GM12878 (cell line): ENCODE results near the gene GPATCH3. TPM values are rescaled to one million over a fixed set of nuclear protein-coding genes. Genes with fewer than 3 reads are reported as not detected.

Source experiments
- CEBPB ChIP-seq, 2 experiments: fragments of 150-350 bp in 1 of 2; IDR thresholded peaks; 2 replicates each; pipeline ENCODE4 v1.6.1; 2012 to 2014; ENCODE audit warnings: low read depth in 2 of 2, low read length in 2 of 2, borderline replicate concordance in 1 of 2, inconsistent platforms in 1 of 2
- EZH2 ChIP-seq: IDR thresholded peaks from 2 replicates; pipeline ENCODE4 v1.6.1; 2012; ENCODE audit warnings: low read depth, mild to moderate bottlenecking, control low read depth, inconsistent platforms, low read length, borderline replicate concordance; ENCODE audit not compliant: control insufficient read depth
- FOXM1 ChIP-seq: IDR thresholded peaks from 2 replicates; pipeline ENCODE4 v1.6.1; 2012; ENCODE audit warnings: low read depth, mild to moderate bottlenecking, inconsistent platforms, low read length, moderate library complexity
- HCFC1 ChIP-seq: fragments of 150-350 bp; IDR thresholded peaks from 2 replicates; pipeline ENCODE4 v1.6.1; 2014; ENCODE audit warnings: low read length
- HDAC2 ChIP-seq: fragments of 200-600 bp; sonication (generic); IDR thresholded peaks from 2 replicates; pipeline ENCODE4 v1.6.1; 2017
- KLF5 ChIP-seq: fragments of 450-650 bp; IDR thresholded peaks from 2 replicates; pipeline ENCODE4 v1.6.1; 2014; ENCODE audit warnings: mild to moderate bottlenecking; ENCODE audit not compliant: partially characterized antibody
- MYB ChIP-seq: fragments of 150-350 bp; IDR thresholded peaks from 2 replicates; pipeline ENCODE4 v1.6.1; 2014; ENCODE audit warnings: mild to moderate bottlenecking, low read depth, low read length, borderline replicate concordance
- NFYA ChIP-seq: IDR thresholded peaks from 2 replicates; pipeline ENCODE4 v1.6.1; 2011; ENCODE audit warnings: low read depth, mild to moderate bottlenecking, low read length, improper control_type of control experiment, borderline replicate concordance
- PAX5 ChIP-seq: IDR thresholded peaks from 2 replicates; pipeline ENCODE4 v1.6.1; 2011; ENCODE audit warnings: low read depth, low read length, borderline replicate concordance
- RFX5 ChIP-seq: IDR thresholded peaks from 2 replicates; pipeline ENCODE4 v1.6.1; 2011; ENCODE audit warnings: low read depth, low read length, improper control_type of control experiment
- SIX5 ChIP-seq: IDR thresholded peaks from 2 replicates; pipeline ENCODE4 v1.6.1; 2011; ENCODE audit warnings: mild to moderate bottlenecking, low read depth, low read length, moderate library complexity; ENCODE audit not compliant: severe bottlenecking
- SUPT20H ChIP-seq: IDR thresholded peaks from 2 replicates; pipeline ENCODE4 v1.6.1; 2011; ENCODE audit warnings: low read depth, mild to moderate bottlenecking, low read length, moderate library complexity, borderline replicate concordance; ENCODE audit not compliant: control insufficient read depth
- TARDBP ChIP-seq: IDR thresholded peaks from 2 replicates; pipeline ENCODE4 v1.6.1; 2016; ENCODE audit warnings: borderline replicate concordance
- TCF7 ChIP-seq: IDR thresholded peaks from 2 replicates; pipeline ENCODE4 v1.6.1; 2014; ENCODE audit warnings: antibody characterized with exemption, borderline replicate concordance
- ZNF207 ChIP-seq: fragments of 450-650 bp; IDR thresholded peaks from 2 replicates; pipeline ENCODE4 v1.6.1; 2014; ENCODE audit warnings: antibody characterized with exemption, mild to moderate bottlenecking, borderline replicate concordance
- polyA plus RNA-seq, 11 experiments: library from polyadenylated mRNA; depleted of rRNA in 4 of 11; unstranded in 6 of 11; stranded (reverse) in 5 of 11; fragments of >200 nt; fragmentation: Nextera tagmentation in 4 of 11; fragmentation: Illumina TruSeq in 1 of 11; extraction: Ambion mirVana in 4 of 11; extraction: Trizol in 1 of 11; gene quantifications; 1 replicate in 1 of 11; 2 replicates in 10 of 11; pipeline versions ENCODE4 v1.2.1 to v1.2.3, GENCODE V29; 2011 to 2016; ENCODE audit warnings: inconsistent platforms in 2 of 11, missing spikeins in 2 of 11, low read depth in 1 of 11
- total RNA-seq, 4 experiments: library from RNA; depleted of rRNA in 3 of 4; stranded (reverse); fragments of >200 nt in 3 of 4; fragmentation: Illumina TruSeq in 1 of 4; extraction: Trizol in 1 of 4; gene quantifications; 2 replicates each; pipeline versions ENCODE4 v1.2.1 to v1.2.3, GENCODE V29; 2013 to 2021
- TF ChIP-seq, protein P1 (sequence below): fragments of 450-650 bp; IDR thresholded peaks from 2 replicates; pipeline ENCODE4 v1.6.1; 2018; ENCODE audit warnings: borderline replicate concordance, mild to moderate bottlenecking; ENCODE audit not compliant: partially characterized antibody
- TF ChIP-seq, protein P2 (sequence below): IDR thresholded peaks from 2 replicates; pipeline ENCODE4 v1.6.1; 2011; ENCODE audit warnings: borderline replicate concordance, low read depth, mild to moderate bottlenecking, moderate library complexity, mixed read lengths, low read length; ENCODE audit not compliant: insufficient read depth; ENCODE audit errors: extremely low read length
- TF ChIP-seq, protein P3 (sequence below): IDR thresholded peaks from 2 replicates; pipeline ENCODE4 v1.6.1; 2012; ENCODE audit warnings: improper control_type of control experiment, low read depth, low read length; ENCODE audit not compliant: insufficient replicate concordance

Gene GPATCH3
- total and polyA plus RNA-seq, 10 of the 15 experiments (the other 5 are each of a cell fraction or from before 2014, with no cell fraction given): 0.56 to 13.4 (median 8.7) TPM

DNA sequence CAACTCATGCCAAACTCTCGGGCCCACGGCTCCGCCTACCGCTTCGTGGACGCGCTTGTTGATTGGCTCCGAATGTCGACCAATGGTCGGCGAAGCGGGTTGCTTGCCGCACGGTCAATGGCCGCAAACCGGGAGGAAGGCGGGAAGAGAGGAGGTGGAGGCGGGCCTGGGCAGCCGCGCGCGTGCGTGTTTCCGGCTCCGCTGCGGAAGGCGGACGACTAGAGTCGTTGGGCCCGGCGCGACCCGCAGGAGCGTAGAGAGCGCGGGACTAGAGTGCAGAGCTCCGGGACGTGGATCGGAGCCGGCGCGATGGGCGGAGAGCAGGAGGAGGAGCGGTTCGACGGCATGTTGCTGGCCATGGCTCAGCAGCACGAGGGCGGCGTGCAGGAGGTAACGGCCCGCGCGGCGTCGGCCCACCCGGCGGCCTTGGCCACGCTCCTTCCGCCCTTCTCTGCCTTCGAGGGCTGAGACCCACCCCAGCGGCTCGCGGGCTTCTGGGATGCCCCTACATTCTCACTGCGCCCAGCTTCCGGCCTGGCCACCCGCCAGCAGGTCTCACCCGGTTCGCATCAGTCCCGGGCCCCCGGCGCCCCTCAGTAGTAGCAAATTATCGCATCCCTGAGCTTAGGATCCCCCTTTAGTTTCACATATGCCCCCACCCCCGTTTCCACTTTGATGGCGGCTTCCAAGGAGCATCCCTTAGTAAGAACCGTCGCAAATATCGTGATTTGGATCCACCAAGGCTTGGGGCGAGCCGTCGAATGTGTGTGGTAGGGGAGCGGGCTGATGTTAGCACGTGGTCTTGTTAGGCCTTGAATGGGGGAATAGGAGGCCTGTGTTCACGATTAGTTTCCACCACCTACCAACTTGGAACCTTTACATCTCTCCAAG is 21.5 kb upstream of the GPATCH3 start, which contains the start of gene NUDC (continued):
- TF ChIP-seq MYB: no peak
- no peak for TF ChIP-seq SIX5
- no peak for TF ChIP-seq RFX5
- TF ChIP-seq EZH2: no peak
- TF ChIP-seq NFYA: peak; percentile 25; the same call in 1 of the 2 replicates
- TF ChIP-seq PAX5: no peak
- TF ChIP-seq ZNF207: 0 out of 2 replicates have a peak, but pooled peaks have one; percentile 56
- no peak for TF ChIP-seq CEBPB (IDR thresholded peaks at IDR 0.05; ENCODE audit: borderline replicate concordance in 1 of 2, low read depth in 2 of 2, low read length in 2 of 2)
- TF ChIP-seq KLF5: no peak
- TF ChIP-seq HCFC1: no peak
- TF ChIP-seq, protein P1, sequence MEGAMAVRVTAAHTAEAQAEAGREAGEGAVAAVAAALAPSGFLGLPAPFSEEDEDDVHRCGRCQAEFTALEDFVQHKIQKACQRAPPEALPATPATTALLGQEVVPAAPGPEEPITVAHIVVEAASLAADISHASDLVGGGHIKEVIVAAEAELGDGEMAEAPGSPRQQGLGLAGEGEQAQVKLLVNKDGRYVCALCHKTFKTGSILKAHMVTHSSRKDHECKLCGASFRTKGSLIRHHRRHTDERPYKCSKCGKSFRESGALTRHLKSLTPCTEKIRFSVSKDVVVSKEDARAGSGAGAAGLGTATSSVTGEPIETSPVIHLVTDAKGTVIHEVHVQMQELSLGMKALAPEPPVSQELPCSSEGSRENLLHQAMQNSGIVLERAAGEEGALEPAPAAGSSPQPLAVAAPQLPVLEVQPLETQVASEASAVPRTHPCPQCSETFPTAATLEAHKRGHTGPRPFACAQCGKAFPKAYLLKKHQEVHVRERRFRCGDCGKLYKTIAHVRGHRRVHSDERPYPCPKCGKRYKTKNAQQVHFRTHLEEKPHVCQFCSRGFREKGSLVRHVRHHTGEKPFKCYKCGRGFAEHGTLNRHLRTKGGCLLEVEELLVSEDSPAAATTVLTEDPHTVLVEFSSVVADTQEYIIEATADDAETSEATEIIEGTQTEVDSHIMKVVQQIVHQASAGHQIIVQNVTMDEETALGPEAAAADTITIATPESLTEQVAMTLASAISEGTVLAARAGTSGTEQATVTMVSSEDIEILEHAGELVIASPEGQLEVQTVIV: peak; percentile 58
- no peak for TF ChIP-seq HDAC2
- TF ChIP-seq, protein P2, sequence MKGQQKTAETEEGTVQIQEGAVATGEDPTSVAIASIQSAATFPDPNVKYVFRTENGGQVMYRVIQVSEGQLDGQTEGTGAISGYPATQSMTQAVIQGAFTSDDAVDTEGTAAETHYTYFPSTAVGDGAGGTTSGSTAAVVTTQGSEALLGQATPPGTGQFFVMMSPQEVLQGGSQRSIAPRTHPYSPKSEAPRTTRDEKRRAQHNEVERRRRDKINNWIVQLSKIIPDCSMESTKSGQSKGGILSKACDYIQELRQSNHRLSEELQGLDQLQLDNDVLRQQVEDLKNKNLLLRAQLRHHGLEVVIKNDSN: no peak
- no peak for TF ChIP-seq FOXM1
- no peak for TF ChIP-seq TCF7
- no peak for TF ChIP-seq SUPT20H
- TF ChIP-seq, protein P3, sequence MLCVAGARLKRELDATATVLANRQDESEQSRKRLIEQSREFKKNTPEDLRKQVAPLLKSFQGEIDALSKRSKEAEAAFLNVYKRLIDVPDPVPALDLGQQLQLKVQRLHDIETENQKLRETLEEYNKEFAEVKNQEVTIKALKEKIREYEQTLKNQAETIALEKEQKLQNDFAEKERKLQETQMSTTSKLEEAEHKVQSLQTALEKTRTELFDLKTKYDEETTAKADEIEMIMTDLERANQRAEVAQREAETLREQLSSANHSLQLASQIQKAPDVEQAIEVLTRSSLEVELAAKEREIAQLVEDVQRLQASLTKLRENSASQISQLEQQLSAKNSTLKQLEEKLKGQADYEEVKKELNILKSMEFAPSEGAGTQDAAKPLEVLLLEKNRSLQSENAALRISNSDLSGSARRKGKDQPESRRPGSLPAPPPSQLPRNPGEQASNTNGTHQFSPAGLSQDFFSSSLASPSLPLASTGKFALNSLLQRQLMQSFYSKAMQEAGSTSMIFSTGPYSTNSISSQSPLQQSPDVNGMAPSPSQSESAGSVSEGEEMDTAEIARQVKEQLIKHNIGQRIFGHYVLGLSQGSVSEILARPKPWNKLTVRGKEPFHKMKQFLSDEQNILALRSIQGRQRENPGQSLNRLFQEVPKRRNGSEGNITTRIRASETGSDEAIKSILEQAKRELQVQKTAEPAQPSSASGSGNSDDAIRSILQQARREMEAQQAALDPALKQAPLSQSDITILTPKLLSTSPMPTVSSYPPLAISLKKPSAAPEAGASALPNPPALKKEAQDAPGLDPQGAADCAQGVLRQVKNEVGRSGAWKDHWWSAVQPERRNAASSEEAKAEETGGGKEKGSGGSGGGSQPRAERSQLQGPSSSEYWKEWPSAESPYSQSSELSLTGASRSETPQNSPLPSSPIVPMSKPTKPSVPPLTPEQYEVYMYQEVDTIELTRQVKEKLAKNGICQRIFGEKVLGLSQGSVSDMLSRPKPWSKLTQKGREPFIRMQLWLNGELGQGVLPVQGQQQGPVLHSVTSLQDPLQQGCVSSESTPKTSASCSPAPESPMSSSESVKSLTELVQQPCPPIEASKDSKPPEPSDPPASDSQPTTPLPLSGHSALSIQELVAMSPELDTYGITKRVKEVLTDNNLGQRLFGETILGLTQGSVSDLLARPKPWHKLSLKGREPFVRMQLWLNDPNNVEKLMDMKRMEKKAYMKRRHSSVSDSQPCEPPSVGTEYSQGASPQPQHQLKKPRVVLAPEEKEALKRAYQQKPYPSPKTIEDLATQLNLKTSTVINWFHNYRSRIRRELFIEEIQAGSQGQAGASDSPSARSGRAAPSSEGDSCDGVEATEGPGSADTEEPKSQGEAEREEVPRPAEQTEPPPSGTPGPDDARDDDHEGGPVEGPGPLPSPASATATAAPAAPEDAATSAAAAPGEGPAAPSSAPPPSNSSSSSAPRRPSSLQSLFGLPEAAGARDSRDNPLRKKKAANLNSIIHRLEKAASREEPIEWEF: no peak
- TF ChIP-seq TARDBP: no peak
